NB4 (cell line): Measurements from ENCODE around the gene MAT2A.
"Not testable (repeated sequence)": the region's sequence is repeated elsewhere in the genome, so short reads cannot be mapped to it uniquely, and the experiment has no call there.

Experiments used
- DNase-seq: peaks from one replicate; pipeline ENCODE4 v3.0.0; 2010; ENCODE audit warnings: low read depth
- H3K4me3 ChIP-seq: one replicate; pipeline ENCODE4 v1.5.1; 2011; ENCODE audit warnings: mild to moderate bottlenecking, low read depth, low read length, moderate library complexity
- CTCF ChIP-seq: IDR thresholded peaks from one replicate; pipeline ENCODE4 v1.5.1; 2012; ENCODE audit warnings: low read depth, low read length
- MAX ChIP-seq: IDR thresholded peaks from 2 replicates; pipeline ENCODE4 v1.6.1; 2011; ENCODE audit warnings: low read depth, low read length
- MYC ChIP-seq: IDR thresholded peaks from 2 replicates; pipeline ENCODE4 v1.6.1; 2011; ENCODE audit warnings: low read depth, low read length
- POLR2A ChIP-seq: IDR thresholded peaks from 2 replicates; pipeline ENCODE4 v1.6.1; 2011; ENCODE audit warnings: mild to moderate bottlenecking; ENCODE audit not compliant: insufficient read length; ENCODE audit errors: extremely low read depth

The MAT2A gene

GRCh38 chr2:85557130-85557529, 18.2 kb downstream of the MAT2A start:
- DNase-seq: no peak
- H3K4me3 ChIP-seq: no peak overlapping the region
- no peak for TF ChIP-seq MAX
- TF ChIP-seq MYC: no peak
- TF ChIP-seq POLR2A: no peak
- TF ChIP-seq CTCF: no peak

- no peak for TF ChIP-seq MYC
- no peak for TF ChIP-seq CTCF
- TF ChIP-seq POLR2A: no peak
- no peak for TF ChIP-seq MAX
- no peak overlapping the region for H3K4me3 ChIP-seq
- DNase-seq: no peak
These were observed 19.2 kb downstream of the MAT2A start for GRCh38 chr2:85558160-85558559.

GRCh38 chr2:85560403-85560726, 21.4 kb downstream of the MAT2A start:
- peak overlapping the region; percentile 93 for H3K4me3 ChIP-seq
- not testable (repeated sequence) for DNase-seq

- TF ChIP-seq MYC (no peak), MAX (no peak), CTCF (no peak), POLR2A (no peak)
- peak overlapping the region; percentile 93 for H3K4me3 ChIP-seq
These were observed 21.9 kb downstream of the MAT2A start for GRCh38 chr2:85560812-85561279.

GRCh38 chr2:85561280-85562212, 22.6 kb downstream of the MAT2A start, which contains the start of gene GGCX:
GGCX (minus strand) TSS chr2:85561493; CDS start chr2:85561428, 65 bp downstream.
- TF ChIP-seq CTCF (no peak), MYC (peak; percentile 25), MAX (no peak), POLR2A (peak; percentile 90)
- DNase-seq: peak; percentile 98
- H3K4me3 ChIP-seq: peak within 1 kb of the TSS; percentile 93

More at GRCh38 chr2:85560812-85561279, 21.9 kb downstream of the MAT2A start:
- no peak for DNase-seq

- TF ChIP-seq POLR2A (no peak), CTCF (no peak), MYC (no peak), MAX (no peak)
- peak; percentile 89 for DNase-seq
- no peak overlapping the region for H3K4me3 ChIP-seq
These were observed 25.2 kb downstream of the MAT2A start for GRCh38 chr2:85564144-85564563.
